HG03095 (cell line): Measurements from ENCODE around the gene RRP12.
"Not testable (repeated sequence)": the region's sequence is repeated elsewhere in the genome, so short reads cannot be mapped to it uniquely, and the experiment has no call there.

Experiments
- ATAC-seq: cut with Tn5 transposase; IDR thresholded peaks from one replicate; pipeline ENCODE4 v1.9.1; 2021; ENCODE audit warnings: moderate library complexity; ENCODE audit not compliant: unreplicated experiment

The RRP12 gene

GRCh38 chr10:97407211-97407951, 6.2 kb upstream of the RRP12 start:
- peak; percentile 88 for ATAC-seq

- not testable (repeated sequence) for ATAC-seq
These were observed 5.3 kb upstream of the RRP12 start for GRCh38 chr10:97406483-97406882.

- no peak for ATAC-seq
These were observed 4.9 kb upstream of the RRP12 start for GRCh38 chr10:97406064-97406463.

GRCh38 chr10:97404044-97404443, 2.9 kb upstream of the RRP12 start:
- ATAC-seq, result no peak

GRCh38 chr10:97401455-97401919, 347 bp upstream of the RRP12 start:
- no peak for ATAC-seq

GRCh38 chr10:97399843-97400545, 1.1 kb downstream of the RRP12 start:
- no peak for ATAC-seq

GRCh38 chr10:97396056-97396455, 5.1 kb downstream of the RRP12 start:
- no peak for ATAC-seq

- ATAC-seq, result no peak
These were observed 8.0 kb downstream of the RRP12 start for GRCh38 chr10:97393034-97393573.

- no peak for ATAC-seq
These were observed 11.0 kb downstream of the RRP12 start for GRCh38 chr10:97390091-97390490.

GRCh38 chr10:97388152-97388551, 13.0 kb downstream of the RRP12 start:
- no peak for ATAC-seq

GRCh38 chr10:97385565-97385964, 15.6 kb downstream of the RRP12 start:
- no peak for ATAC-seq

- no peak for ATAC-seq
These were observed 16.5 kb downstream of the RRP12 start for GRCh38 chr10:97384641-97385040.

- ATAC-seq, result no peak
These were observed 17.0 kb downstream of the RRP12 start for GRCh38 chr10:97384156-97384555.

- ATAC-seq, result no peak
These were observed 18.0 kb downstream of the RRP12 start for GRCh38 chr10:97383159-97383558.

- ATAC-seq, result no peak
These were observed 19.5 kb downstream of the RRP12 start for GRCh38 chr10:97381626-97382025.

- ATAC-seq, result no peak
These were observed 20.6 kb downstream of the RRP12 start for GRCh38 chr10:97380516-97380915.

GRCh38 chr10:97378933-97379921, 21.9 kb downstream of the RRP12 start:
- no peak for ATAC-seq

- no peak for ATAC-seq
These were observed 24.7 kb downstream of the RRP12 start for GRCh38 chr10:97376413-97376812.

GRCh38 chr10:97373456-97373855, 27.7 kb downstream of the RRP12 start:
- no peak for ATAC-seq

- no peak for ATAC-seq
These were observed 28.8 kb downstream of the RRP12 start for GRCh38 chr10:97372233-97372875.
